ENCODE results near the gene PKP1.

PKP1 gene

DNA sequence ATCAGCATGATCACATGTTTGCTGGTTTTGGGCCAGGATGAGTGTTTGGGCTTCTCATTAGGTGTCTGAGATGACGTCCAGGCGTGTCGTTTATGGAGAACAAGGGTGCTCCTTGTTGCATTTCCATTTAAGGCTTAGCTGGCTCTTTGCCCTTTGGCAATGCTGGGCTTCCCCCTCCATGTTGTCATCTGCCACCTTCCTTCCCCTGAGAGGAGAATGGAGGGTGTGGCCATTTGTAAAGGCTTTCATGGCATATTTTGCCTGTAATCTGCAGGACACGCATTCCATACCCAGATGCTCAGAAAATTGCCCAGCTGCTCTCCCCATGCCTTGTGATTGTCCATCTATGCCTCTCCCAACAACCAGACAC is 27.7 kb downstream of the PKP1 start:
- no peak for DNase-seq

DNA sequence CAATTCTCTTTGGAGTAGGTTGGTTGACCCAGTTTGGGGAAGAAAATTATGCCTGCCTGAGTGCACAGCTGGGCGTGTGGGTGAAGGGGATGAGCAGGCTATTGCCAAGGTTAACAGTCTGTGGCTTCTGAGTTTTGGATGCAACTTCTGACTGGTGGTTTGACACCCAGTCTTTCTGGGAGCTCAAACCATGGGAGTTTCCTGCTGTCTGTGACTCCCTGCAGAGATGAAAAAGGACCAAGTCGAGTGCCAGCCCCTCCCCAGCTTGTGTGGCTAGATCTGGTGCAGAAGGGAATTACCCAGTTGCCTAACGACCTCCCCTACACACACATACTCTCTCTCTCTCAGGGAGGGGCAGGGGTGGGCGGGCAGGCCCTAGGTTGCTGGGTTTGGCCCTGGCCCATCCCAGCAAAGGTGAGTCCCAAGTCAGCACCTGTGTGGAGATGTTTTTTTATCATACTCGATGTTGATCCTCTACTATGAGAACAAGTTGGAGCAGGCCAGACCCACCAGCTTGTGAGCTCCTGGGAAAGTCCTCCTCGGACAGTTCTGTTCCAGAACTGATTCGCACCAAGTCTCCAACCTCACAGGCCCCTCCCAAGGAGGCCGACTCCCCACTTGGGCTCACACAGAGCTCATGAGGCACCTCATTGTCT is 28.2 kb downstream of the PKP1 start:
- DNase-seq: no peak

DNA sequence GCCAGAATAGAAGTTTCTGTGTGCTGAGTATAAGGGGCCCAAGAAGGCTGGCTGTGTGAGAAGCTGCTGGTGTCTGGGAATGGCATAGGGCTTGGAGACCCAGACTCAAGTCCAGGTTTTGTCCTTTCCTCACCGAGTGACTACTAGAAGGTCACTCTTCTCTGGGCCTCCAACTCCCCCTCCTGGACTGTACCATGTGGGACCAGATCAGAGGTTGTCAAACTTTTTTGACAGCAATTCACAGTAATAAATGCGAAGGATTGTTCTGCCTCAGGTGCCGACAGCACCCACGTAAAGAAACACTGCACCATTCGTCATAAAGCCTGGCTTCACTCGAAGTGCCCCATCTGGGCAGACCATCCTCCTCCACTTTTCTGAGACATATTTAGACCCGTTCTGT is 29.0 kb downstream of the PKP1 start:
- DNase-seq: no peak

DNA sequence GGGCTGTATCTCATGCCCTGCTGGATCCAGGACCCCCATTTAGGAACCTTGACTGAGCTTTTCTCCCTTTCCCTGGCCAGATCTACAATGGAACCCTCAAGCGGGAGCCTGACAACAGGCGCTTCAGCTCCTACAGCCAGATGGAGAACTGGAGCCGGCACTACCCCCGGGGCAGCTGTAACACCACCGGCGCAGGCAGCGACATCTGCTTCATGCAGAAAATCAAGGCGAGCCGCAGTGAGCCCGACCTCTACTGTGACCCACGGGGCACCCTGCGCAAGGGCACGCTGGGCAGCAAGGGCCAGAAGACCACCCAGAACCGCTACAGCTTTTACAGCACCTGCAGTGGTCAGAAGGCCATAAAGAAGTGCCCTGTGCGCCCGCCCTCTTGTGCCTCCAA is 29.8 kb downstream of the PKP1 start:
- DNase-seq: no peak

DNA sequence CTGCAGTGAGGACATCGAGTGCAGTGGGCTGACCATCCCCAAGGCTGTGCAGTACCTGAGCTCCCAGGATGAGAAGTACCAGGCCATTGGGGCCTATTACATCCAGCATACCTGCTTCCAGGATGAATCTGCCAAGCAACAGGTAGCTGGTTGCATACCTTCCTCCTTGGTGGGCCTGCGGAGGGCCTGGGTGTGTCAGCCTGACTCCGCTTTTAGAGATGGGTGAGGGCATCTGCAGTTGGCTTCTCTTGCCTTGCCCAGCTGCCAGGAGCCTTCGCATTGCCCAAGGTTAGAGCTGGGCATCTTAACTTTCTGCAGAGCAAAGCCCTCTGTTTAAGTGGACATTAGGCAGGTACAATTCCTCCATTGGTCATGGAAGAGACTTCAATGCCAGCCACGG is 33.2 kb downstream of the PKP1 start:
- no peak for DNase-seq

DNA sequence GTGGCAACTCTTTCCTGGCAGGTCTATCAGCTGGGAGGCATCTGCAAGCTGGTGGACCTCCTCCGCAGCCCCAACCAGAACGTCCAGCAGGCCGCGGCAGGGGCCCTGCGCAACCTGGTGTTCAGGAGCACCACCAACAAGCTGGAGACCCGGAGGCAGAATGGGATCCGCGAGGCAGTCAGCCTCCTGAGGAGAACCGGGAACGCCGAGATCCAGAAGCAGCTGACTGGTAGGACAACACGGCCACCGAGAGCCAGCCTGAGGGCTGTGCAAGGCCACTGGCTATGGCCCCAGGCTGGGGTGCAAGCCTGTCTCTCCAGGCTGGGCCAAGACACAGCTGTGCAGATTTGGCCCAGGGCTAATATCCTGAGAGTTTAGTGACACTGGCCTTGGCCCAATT is 34.2 kb downstream of the PKP1 start:
- DNase-seq: no peak

DNA sequence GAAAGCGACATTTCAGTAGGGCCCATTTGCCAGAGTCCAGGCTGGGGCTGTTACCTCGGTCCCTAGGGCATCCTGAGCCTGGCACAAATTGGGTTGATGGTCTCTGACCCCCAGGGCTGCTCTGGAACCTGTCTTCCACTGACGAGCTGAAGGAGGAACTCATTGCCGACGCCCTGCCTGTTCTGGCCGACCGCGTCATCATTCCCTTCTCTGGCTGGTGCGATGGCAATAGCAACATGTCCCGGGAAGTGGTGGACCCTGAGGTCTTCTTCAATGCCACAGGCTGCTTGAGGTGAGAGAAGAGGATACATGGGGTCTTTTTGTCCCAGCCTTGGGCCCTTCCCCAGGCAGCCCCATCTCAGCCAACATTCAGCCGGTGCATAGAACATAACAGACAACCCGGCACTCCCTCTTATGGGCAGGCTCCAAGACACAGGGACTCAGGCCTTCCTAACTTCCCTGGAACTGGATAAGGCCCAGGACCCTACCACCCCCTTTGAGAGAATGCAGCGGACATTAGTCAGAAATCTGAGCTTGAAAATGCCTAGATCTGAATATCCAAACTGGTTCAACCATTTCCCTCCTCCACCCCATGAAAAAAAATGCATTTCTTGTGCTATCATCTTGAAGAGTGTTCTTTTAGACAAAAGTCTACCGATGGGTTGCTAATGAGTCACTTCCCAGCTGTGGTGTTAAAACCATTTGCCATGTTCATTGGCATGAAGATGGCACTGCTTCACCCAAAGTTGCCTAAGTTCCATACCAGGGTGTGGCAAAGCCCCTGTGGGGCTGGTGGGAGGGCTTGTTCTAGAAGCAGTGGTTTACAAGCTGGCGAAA is 35.4 kb downstream of the PKP1 start:
- no peak for DNase-seq

DNA sequence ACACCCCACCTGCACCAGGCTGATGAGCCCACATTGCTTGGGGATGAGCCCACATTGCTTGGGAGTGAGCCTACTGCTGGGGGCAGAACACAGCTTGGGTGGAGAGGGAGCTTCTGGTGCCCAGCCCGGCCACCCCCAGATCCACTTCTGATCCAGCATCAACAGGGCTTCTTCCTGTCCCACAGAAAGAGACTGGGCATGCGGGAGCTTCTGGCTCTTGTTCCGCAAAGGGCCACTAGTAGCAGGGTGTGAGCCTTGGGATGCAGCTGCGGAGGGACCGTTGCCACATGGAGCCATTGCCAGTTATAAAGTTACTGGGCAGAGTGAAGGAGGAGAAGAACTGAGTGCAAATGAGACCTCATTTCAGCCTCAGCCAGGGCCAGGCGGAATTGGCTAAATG is 36.3 kb downstream of the PKP1 start:
- DNase-seq: no peak

DNA sequence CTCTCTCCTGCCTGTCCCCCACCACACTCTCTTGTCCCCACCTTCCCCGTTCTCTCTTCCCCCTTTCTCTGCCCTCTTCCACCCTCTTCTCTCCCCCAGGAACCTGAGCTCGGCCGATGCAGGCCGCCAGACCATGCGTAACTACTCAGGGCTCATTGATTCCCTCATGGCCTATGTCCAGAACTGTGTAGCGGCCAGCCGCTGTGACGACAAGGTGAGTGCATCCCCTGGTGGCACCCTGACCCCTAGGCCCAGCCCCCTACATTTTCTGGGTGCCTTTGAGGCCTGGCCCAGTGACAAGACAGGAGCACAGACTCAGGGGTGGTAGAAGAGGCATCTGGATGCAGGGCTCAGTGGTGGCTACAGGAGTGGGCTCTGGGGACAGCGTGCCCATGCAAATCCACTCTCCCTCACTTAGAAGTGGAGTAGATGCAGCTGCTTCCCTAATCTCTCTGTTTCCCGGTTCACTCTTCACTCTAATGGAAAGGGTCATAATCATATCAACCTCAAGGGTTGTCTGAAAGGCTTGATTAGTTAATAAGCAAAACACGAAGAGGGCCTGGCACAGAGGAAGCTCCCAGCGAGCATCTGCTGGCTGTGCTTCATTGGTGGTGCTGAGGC is 37.0 kb downstream of the PKP1 start:
- no peak for DNase-seq

DNA sequence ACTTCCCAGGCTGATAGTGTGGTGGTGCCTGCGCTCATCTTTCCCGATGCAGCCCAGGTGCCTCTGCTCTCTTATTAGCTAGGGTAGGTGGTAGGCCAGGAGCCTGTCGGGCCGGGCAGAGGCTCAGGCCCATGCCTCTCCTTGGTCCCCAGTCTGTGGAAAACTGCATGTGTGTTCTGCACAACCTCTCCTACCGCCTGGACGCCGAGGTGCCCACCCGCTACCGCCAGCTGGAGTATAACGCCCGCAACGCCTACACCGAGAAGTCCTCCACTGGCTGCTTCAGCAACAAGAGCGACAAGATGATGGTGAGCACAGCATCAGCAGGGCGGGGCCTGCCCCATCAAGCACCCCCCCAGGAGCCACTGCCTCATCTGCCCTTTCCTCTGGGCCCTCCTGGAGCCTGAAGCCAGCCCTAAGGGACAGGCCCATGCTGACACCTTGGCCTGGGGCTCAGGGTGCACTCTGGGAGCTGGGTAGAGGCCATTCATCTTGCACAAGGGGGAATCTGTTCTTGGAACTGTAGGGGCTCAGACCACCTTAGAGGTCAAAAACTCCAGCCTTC is 38.6 kb downstream of the PKP1 start:
- DNase-seq: no peak

DNA sequence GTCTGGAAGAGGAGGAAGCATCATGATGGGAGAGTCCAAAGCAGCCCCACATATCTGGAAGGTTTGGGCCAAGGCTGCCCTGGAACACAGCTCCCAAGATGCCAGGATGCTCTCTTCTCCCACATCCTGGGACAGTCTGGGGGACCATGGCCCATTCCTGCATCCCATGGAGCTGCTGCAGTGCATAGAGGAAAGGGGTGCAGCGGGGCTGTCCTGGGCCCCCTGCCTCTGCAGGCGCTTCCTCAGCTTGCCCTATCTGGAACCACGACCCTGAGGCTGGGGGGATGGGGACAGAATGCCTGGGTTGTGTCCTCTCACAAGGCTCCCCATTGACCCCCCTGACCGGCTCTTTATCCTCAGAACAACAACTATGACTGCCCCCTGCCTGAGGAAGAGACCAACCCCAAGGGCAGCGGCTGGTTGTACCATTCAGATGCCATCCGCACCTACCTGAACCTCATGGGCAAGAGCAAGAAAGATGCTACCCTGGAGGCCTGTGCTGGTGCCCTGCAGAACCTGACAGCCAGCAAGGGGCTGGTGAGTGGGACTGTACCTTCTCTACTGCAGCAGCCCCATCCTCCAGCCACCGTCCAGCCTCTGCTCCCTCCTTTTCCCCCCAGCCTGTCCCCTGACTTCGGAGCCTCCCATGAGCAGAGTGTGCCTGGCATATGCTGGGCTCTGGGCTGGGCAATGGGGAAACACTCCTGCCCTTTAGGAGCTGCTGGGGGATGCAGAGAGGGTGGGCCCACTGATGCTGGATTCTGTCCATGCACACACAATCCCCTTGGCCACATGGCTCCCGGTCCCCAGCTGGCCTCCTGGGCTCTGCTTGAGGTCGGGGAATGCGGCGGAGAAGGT is 39.6 kb downstream of the PKP1 start:
- no peak for DNase-seq

DNA sequence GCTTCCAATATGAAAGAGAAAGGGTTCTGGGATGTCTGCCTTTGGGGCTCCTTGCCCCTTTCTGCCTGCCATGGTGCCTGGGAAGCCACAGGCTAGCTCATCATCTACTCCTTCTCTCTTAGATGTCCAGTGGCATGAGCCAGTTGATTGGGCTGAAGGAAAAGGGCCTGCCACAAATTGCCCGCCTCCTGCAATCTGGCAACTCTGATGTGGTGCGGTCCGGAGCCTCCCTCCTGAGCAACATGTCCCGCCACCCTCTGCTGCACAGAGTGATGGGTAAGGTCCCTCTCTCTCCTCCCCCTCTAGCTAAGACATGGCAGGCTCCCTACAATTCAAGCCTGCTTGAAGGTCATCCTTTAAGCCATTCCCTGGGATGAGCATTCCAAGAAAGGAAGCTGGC is 41.0 kb downstream of the PKP1 start:
- DNase-seq: no peak

DNA sequence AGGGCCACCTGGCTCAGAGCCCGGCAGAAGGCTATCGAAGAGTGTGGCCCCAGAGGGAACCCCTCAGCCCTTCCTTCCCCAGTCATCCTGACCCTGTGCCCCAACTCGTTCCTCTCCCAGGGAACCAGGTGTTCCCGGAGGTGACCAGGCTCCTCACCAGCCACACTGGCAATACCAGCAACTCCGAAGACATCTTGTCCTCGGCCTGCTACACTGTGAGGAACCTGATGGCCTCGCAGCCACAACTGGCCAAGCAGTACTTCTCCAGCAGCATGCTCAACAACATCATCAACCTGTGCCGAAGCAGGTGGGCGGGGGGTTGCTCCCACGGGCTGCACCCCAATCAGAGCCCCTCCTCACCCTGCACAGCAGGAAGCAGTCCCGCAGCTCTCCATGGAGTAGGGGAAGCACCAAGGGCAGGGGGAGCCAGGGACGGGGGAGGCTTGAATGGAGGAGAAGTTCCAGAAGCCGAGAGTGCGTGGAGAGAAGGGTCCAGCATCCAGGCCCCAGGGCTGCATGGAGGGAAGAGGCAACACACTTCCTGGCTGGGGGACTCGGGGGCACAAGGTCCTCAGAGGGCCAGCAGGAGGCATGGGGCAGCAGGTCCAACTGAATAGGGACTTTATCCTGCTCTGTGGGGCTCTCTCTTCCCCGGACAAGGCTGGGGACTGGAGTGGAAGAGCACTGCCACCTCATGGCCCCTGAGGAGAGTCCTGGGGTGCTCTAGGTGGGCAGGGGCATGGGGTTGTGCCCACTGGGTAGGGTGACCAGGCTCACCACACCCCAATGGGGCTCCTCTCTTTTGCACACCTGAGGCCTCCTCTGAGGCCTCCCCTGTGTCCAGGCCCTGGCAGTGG is 41.7 kb downstream of the PKP1 start:
- no peak for DNase-seq

DNA sequence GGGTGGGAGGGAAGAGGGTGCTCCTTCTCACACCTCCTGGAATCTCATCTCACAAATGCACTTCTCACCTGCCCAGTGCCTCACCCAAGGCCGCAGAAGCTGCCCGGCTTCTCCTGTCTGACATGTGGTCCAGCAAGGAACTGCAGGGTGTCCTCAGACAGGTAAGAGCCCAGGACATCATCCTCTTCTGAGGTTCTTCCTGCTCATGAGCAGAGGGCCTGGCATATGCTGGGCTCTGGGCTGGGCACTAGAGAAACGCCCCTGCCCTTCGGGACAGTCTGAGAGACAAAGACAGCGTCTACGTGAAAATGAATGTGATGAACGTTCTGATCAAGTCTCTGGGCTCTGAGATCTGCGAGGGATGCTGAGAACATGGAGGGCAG is 42.4 kb downstream of the PKP1 start:
- no peak for DNase-seq

DNA sequence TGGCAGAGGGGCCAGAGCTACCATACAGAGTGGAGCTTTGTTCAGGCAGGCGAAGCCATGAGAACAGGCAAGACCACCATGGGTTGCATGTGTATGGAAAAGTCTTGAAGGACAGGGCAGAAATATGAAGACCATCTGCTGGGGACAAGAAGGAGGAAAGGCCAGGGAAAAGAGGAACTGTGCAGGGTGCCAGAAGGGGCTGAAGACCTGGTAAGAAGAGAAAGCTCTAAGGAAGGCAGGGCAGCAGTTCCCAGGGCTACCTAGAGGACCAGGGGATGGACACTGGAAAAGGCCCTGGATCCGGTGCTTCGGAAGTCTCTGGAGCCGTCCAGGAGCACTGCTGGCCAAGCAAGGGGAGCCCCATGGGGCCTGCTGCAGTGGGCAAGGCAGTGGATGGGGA is 43.4 kb downstream of the PKP1 start:
- DNase-seq: no peak

DNA sequence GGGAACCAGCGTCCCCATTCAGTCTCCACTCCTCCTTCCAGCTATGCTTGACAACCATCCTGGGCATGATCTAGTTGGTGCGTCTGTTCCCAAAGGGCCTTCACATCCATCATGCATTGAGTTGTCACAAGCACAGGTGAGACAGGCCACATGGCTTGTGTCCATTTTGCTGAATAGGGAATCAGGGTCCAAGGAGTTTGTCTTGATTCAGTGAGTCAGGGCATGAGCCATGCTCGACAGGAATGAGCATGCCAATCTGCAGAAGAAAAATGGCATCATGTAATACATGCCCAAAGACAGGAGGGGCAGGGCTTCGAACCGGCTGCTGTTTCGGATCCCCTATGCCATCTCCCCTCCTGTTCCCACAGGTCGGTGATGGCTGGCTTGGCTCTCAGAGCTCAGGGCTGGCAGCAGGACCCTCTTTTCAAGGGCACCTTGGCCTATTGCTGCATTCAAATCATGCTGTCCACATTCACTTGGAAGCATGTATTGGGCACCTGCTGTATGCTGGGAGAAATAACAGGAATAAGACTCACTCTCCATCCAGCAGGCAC is 44.5 kb downstream of the PKP1 start:
- DNase-seq: no peak

DNA sequence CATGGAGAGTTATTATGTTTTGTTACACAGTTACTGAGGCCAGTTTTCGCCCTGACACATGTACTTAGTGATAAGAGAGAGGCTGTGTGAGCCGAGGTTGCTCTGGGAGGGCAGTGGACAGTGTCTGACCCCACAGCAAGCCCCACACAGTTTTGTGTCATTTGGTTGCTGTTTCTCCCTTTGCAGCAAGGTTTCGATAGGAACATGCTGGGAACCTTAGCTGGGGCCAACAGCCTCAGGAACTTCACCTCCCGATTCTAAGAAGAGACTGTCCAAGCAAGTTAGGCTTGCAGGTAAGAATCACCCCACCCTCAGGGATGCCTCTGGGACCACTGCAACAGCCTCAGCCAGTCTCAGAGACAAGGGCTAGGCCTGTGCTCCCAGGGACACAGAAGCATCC is 45.3 kb downstream of the PKP1 start:
- no peak for DNase-seq

DNA sequence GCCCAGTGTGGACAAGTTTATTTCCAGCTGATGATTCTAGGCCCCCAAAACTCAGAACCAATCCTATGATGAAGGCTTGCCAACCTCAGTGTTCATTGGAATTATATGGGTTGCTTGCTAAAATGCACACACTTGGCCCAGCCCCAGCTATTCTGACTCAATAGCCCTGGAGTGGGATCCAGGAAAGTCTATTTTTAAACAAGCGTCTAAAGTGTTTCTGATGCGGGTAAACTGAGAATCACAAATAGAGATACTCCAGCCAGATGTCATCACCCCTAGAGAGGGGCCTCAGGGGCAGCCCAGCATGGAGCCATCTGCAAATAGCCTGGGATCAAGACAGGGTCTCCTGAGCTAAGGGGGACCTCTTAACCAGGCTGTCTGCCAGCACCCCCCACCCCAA is 46.0 kb downstream of the PKP1 start:
- DNase-seq: no peak

DNA sequence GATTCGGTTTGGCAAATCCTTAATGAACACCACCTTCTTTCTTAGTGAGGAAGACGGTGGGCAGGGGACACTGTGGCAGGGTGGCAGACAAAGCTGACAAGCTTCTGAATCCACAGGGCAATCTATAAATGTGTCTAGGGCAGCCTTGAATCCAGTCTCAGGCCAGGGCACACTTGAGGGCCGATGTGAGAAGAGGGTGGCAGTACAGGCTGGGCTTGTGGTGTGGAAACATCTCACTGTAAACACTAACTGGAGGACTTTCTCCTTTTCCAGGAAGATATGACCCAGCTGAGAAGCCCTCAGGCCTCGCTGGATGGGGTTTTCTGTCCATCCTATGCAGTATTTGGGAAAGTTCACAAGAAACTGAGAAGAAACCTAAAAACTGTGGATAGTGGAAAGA is 46.5 kb downstream of the PKP1 start:
- no peak for DNase-seq

DNA sequence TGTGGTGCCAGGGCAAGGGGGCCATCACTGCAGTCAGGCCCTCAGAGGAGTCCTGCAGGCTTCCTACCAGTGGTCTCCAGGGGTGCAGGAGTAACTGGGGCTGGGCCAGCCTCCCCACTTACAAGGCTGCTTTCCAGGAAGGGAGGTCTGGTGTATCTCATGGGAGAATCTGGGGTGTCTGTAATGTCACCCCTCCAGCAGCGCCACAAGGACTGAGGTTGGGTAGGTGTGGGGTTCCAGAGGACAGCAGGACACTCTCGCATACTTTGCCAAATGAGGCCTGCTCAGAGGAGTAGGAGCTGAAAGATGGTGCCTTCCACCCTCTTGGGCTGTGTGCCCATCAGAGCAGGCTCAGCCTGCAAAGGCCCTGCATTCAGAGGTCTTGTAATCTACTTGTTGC is 47.2 kb downstream of the PKP1 start:
- no peak for DNase-seq

DNA sequence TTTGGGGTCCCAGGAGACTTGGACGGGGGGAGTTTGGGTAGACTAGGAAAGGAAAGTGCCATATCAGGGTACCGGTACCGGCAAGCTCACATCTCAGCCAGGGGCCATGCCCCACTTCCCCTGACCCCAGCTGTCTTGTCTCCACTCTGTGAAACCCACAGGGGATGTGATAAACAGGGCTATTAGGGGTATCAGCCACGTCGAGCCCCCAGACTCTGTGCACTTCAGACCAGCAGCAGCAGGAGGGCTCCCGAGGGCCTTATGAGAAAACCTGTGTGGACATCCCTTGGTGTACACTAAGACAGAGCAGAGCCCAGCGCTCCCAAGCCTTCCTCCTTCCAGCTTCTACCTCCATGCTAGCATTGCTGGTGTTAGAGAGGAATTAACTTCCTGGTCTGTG is 47.9 kb downstream of the PKP1 start:
- DNase-seq: no peak

DNA sequence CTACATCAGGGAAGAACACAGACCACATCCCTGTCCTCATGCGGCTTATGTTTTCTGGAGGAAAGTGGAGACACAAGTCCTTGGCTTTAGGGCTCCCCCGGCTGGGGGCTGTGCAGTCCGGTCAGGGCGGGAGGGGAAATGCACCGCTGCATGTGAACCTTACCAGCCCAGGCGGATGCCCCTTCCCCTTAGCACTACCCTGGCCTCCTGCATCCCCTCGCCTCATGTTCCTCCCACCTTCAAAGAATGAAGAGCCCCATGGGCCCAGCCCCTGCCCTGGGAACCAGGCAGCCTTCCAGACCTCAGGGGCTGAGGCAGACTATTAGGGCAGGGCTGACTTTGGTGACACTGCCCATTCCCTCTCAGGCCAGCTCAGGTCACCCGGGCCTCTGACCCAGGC is 48.7 kb downstream of the PKP1 start:
- no peak for DNase-seq

Measured in cerebellar nuclear complex (tissue), 1 donor.